HUES64 (cell line): ENCODE data around the gene CEP164. TPM values are rescaled to one million over a fixed set of nuclear protein-coding genes. Genes with fewer than 3 reads are reported as not detected.

Experiments used
- H3K27ac ChIP-seq: 2 replicates; pipeline ENCODE4 v1.7.0; 2013; ENCODE audit warnings: low read depth, low read length, inconsistent platforms
- H3K27me3 ChIP-seq: 2 replicates; pipeline ENCODE4 v1.6.1; 2013; ENCODE audit warnings: mild to moderate bottlenecking, low read length; ENCODE audit not compliant: insufficient read depth
- H3K36me3 ChIP-seq: 2 replicates; pipeline ENCODE4 v1.6.1; 2013; ENCODE audit warnings: mild to moderate bottlenecking, low read length; ENCODE audit not compliant: insufficient read depth
- H3K4me1 ChIP-seq: 2 replicates; pipeline ENCODE4 v1.6.1; 2013; ENCODE audit warnings: mild to moderate bottlenecking, low read length, moderate library complexity; ENCODE audit not compliant: insufficient read depth
- H3K4me3 ChIP-seq: 2 replicates; pipeline ENCODE4 v1.5.1; 2013; ENCODE audit warnings: mild to moderate bottlenecking, low read length, moderate library complexity
- H3K9ac ChIP-seq: 2 replicates; pipeline ENCODE4 v1.6.1; 2013; ENCODE audit warnings: mild to moderate bottlenecking, low read depth, low read length
- H3K9me3 ChIP-seq: 2 replicates; pipeline ENCODE4 v1.6.1; 2013; ENCODE audit warnings: low read depth, low read length; ENCODE audit not compliant: insufficient read depth
- WGBS: fragments of 150-250, 120-280 bp; methylation state at CpG from one replicate; pipeline ENCODE4 v1.1.7; 2013; ENCODE audit warnings: missing lambda C conversion rate; 5-methylcytosine and 5-hydroxymethylcytosine counted together
- polyA plus RNA-seq, 2 experiments: library from polyadenylated mRNA; stranded (reverse); fragments of 50-300 nt; gene quantifications; one replicate each; pipeline ENCODE4 v1.2.3, GENCODE V29; 2013

CEP164 gene
- 9.6 TPM for polyA plus RNA-seq (2013, experiment 1 of 2)
- 8.7 TPM for polyA plus RNA-seq (2013, experiment 2 of 2)

GRCh38 chr11:117327567-117328374 lies at the start of gene CEP164:
Gene CEP164, plus strand, starts transcription at chr11:117327854. Its CDS starts 10,733 bp downstream, at chr11:117338587.
- H3K4me3 ChIP-seq, result peak within 1 kb of the TSS; percentile 81
- peaks cover 6% of the 10 kb centered on the region; the same call in 1 of the 2 replicates for H3K4me1 ChIP-seq
- 0 out of 2 replicates have a peak within 1 kb of the TSS, but pooled peaks have one; percentile 50 for H3K27ac ChIP-seq
- H3K27me3 ChIP-seq, result peaks cover 5% of the 10 kb centered on the region; the same call in 1 of the 2 replicates
- no peaks in the 10 kb centered on the region for H3K9me3 ChIP-seq
- WGBS, result under 1% methylated on average over 64 of the region's 64 CpGs
- no peaks in the 10 kb centered on the region for H3K36me3 ChIP-seq
- H3K9ac ChIP-seq, result peak within 1 kb of the TSS; percentile 77

- Histone ChIP-seq H3K27me3 (no peaks in the 10 kb centered on the region), H3K4me1 (peaks cover 2% of the 10 kb centered on the region; the same call in 1 of the 2 replicates), H3K9me3 (no peaks in the 10 kb centered on the region), H3K4me3 (no peak overlapping the region), H3K36me3 (peaks cover 46% of the 10 kb centered on the region), H3K9ac (no peak overlapping the region), H3K27ac (no peak overlapping the region)
- WGBS, result 83% methylated on average over 1 of the region's 2 CpGs
Observed at GRCh38 chr11:117278347-117278746, 49.3 kb upstream of the CEP164 start.

- no peak overlapping the region for H3K9ac ChIP-seq
- WGBS, result 93% methylated on average over 4 of the region's 4 CpGs
- no peak overlapping the region for H3K4me3 ChIP-seq
- H3K36me3 ChIP-seq, result peaks cover 60% of the 10 kb centered on the region
- no peaks in the 10 kb centered on the region for H3K9me3 ChIP-seq
- no peak overlapping the region for H3K27ac ChIP-seq
- no peaks in the 10 kb centered on the region for H3K27me3 ChIP-seq
- H3K4me1 ChIP-seq, result peaks cover 2% of the 10 kb centered on the region; the same call in 1 of the 2 replicates
Observed at GRCh38 chr11:117279711-117280376, 47.8 kb upstream of the CEP164 start.

- Histone ChIP-seq H3K27me3 (no peaks in the 10 kb centered on the region), H3K4me3 (no peak overlapping the region), H3K27ac (no peak overlapping the region; the same call in none of the 2 replicates), H3K4me1 (peaks cover 2% of the 10 kb centered on the region; the same call in 1 of the 2 replicates), H3K9ac (no peak overlapping the region), H3K9me3 (no peaks in the 10 kb centered on the region), H3K36me3 (peaks cover 64% of the 10 kb centered on the region)
- 84% methylated on average over 6 of the region's 6 CpGs for WGBS
Observed at GRCh38 chr11:117281159-117281558, 46.5 kb upstream of the CEP164 start.

GRCh38 chr11:117281869-117282268 lies 45.8 kb upstream of the CEP164 start:
- H3K27ac ChIP-seq, result no peak overlapping the region
- H3K9ac ChIP-seq, result no peak overlapping the region
- H3K9me3 ChIP-seq, result no peaks in the 10 kb centered on the region
- peaks cover 70% of the 10 kb centered on the region for H3K36me3 ChIP-seq
- no peaks in the 10 kb centered on the region for H3K27me3 ChIP-seq
- WGBS, result 96% methylated on average over 7 of the region's 7 CpGs
- no peak overlapping the region for H3K4me3 ChIP-seq
- H3K4me1 ChIP-seq, result peaks cover 2% of the 10 kb centered on the region; the same call in 1 of the 2 replicates

GRCh38 chr11:117282956-117283355 lies 44.7 kb upstream of the CEP164 start:
- no peaks in the 10 kb centered on the region for H3K27me3 ChIP-seq
- H3K9ac ChIP-seq, result no peak overlapping the region
- peaks cover 2% of the 10 kb centered on the region; the same call in 1 of the 2 replicates for H3K4me1 ChIP-seq
- H3K36me3 ChIP-seq, result peaks cover 79% of the 10 kb centered on the region
- 93% methylated on average over 3 of the region's 3 CpGs for WGBS
- H3K4me3 ChIP-seq, result no peak overlapping the region
- no peak overlapping the region for H3K27ac ChIP-seq
- H3K9me3 ChIP-seq, result no peaks in the 10 kb centered on the region

GRCh38 chr11:117284053-117284452 lies 43.6 kb upstream of the CEP164 start:
- Histone ChIP-seq H3K9me3 (no peaks in the 10 kb centered on the region), H3K9ac (no peak overlapping the region), H3K27ac (no peak overlapping the region), H3K36me3 (peaks cover 89% of the 10 kb centered on the region), H3K27me3 (no peaks in the 10 kb centered on the region), H3K4me1 (peaks cover 2% of the 10 kb centered on the region; the same call in 1 of the 2 replicates), H3K4me3 (no peak overlapping the region)
- 100% methylated on average over 2 of the region's 2 CpGs for WGBS

GRCh38 chr11:117286588-117286987 lies 41.1 kb upstream of the CEP164 start:
- H3K27me3 ChIP-seq, result no peaks in the 10 kb centered on the region
- no peaks in the 10 kb centered on the region for H3K9me3 ChIP-seq
- WGBS, result 96% methylated on average over 1 of the region's 2 CpGs
- H3K4me1 ChIP-seq, result no peaks in the 10 kb centered on the region
- peaks cover 87% of the 10 kb centered on the region for H3K36me3 ChIP-seq
- H3K9ac ChIP-seq, result no peak overlapping the region
- no peak overlapping the region for H3K27ac ChIP-seq
- H3K4me3 ChIP-seq, result no peak overlapping the region

GRCh38 chr11:117287668-117288067 lies 40.0 kb upstream of the CEP164 start:
- no peaks in the 10 kb centered on the region for H3K27me3 ChIP-seq
- H3K4me3 ChIP-seq, result no peak overlapping the region
- H3K4me1 ChIP-seq, result no peaks in the 10 kb centered on the region
- H3K9ac ChIP-seq, result no peak overlapping the region
- no peaks in the 10 kb centered on the region for H3K9me3 ChIP-seq
- peaks cover 76% of the 10 kb centered on the region for H3K36me3 ChIP-seq
- H3K27ac ChIP-seq, result no peak overlapping the region
- 85% methylated on average over 2 of the region's 3 CpGs for WGBS

GRCh38 chr11:117289795-117290194 lies 37.9 kb upstream of the CEP164 start:
- H3K9ac ChIP-seq, result no peak overlapping the region
- H3K4me3 ChIP-seq, result no peak overlapping the region
- H3K9me3 ChIP-seq, result no peaks in the 10 kb centered on the region
- WGBS, result 97% methylated on average over 1 of the region's 1 CpG
- H3K36me3 ChIP-seq, result peaks cover 59% of the 10 kb centered on the region
- H3K27me3 ChIP-seq, result no peaks in the 10 kb centered on the region
- H3K27ac ChIP-seq, result no peak overlapping the region
- no peaks in the 10 kb centered on the region for H3K4me1 ChIP-seq

- Histone ChIP-seq H3K27ac (no peak within 1 kb of the TSS), H3K36me3 (peaks cover 48% of the 10 kb centered on the region), H3K4me1 (no peaks in the 10 kb centered on the region), H3K9ac (no peak within 1 kb of the TSS), H3K4me3 (no peak within 1 kb of the TSS), H3K27me3 (no peaks in the 10 kb centered on the region), H3K9me3 (no peaks in the 10 kb centered on the region)
- 96% methylated on average over 8 of the region's 8 CpGs for WGBS
Observed at GRCh38 chr11:117290809-117291396, 36.8 kb upstream of the CEP164 start, which contains the start of gene BACE1-AS. Gene BACE1-AS, plus strand, starts transcription at chr11:117291346.
